Lung (tissue), 12 donors: ENCODE measurements around the gene DENND4C. TPM values are rescaled to one million over a fixed set of nuclear protein-coding genes. Genes with fewer than 3 reads are reported as not detected.

Source experiments
- ATAC-seq: fragments of 200-7000 bp; cut with Tn5 transposase; one replicate; pipeline ENCODE4 v1.9.1; 2020; ENCODE audit warnings: moderate number of reproducible peaks; ENCODE audit not compliant: insufficient read depth, low FRiP score
- DNase-seq, 3 donors: peaks; one replicate each; pipeline ENCODE4 v3.0.0-alpha.2; 2013 to 2017
- H3K27ac ChIP-seq, 2 donors: one replicate each; pipeline ENCODE4 v1.5.1; 2013; ENCODE audit warnings: mild to moderate bottlenecking in 2 of 2, moderate library complexity in 2 of 2, control low read depth in 1 of 2, inconsistent platforms in 1 of 2, low read depth in 1 of 2, low read length in 1 of 2
- H3K27me3 ChIP-seq, 3 donors: one replicate each; pipeline ENCODE4 v1.5.1; 2013; ENCODE audit warnings: low read length in 2 of 3; ENCODE audit not compliant: control insufficient read depth in 3 of 3, insufficient read depth in 3 of 3
- H3K36me3 ChIP-seq, 4 donors: one replicate each; pipeline ENCODE4 v1.5.1; 2013; ENCODE audit warnings: low read length in 4 of 4, mild to moderate bottlenecking in 1 of 4, moderate library complexity in 1 of 4; ENCODE audit not compliant: control insufficient read depth in 4 of 4, insufficient read depth in 4 of 4
- H3K4me1 ChIP-seq, 5 donors: one replicate each; pipeline ENCODE4 v1.5.1; 2013; ENCODE audit warnings: low read length in 5 of 5, mild to moderate bottlenecking in 2 of 5, moderate library complexity in 1 of 5; ENCODE audit not compliant: control insufficient read depth in 5 of 5, insufficient read depth in 5 of 5
- H3K4me3 ChIP-seq: one replicate; pipeline ENCODE4 v1.5.1; 2013; ENCODE audit warnings: mild to moderate bottlenecking, control low read depth, moderate library complexity
- H3K9ac ChIP-seq, 2 donors: one replicate each; pipeline ENCODE4 v1.5.1; 2013; ENCODE audit warnings: low read length in 2 of 2, control low read depth in 1 of 2; ENCODE audit not compliant: insufficient read depth in 1 of 2
- H3K9me3 ChIP-seq, 4 donors: one replicate each; pipeline ENCODE4 v1.5.1; 2013; ENCODE audit warnings: low read length in 3 of 4, mild to moderate bottlenecking in 1 of 4, moderate library complexity in 1 of 4; ENCODE audit not compliant: control insufficient read depth in 4 of 4, insufficient read depth in 3 of 4
- WGBS, 2 donors: extraction: QIAGEN DNeasy Blood & Tissue Kit; methylation state at CpG; one replicate each; pipeline ENCODE4 v1.1.7; 2013; 5-methylcytosine and 5-hydroxymethylcytosine counted together
- polyA plus RNA-seq, 2 donors: library from polyadenylated mRNA; stranded (reverse); fragments of 200-250 nt; gene quantifications; one replicate each; pipeline ENCODE4 v1.2.1, GENCODE V29; 2013
- total RNA-seq, 2 donors: library from RNA; depleted of rRNA in 1 of 2; stranded (reverse); fragments of >200 nt in 1 of 2; gene quantifications; one replicate each; pipeline ENCODE4 v1.2.1, GENCODE V29; 2014 to 2021
- TF ChIP-seq, protein P1 (sequence below): IDR thresholded peaks from 2 replicates; pipeline ENCODE4 v1.5.1; 2012; ENCODE audit warnings: mild to moderate bottlenecking; ENCODE audit errors: control extremely low read depth, extremely low read depth
- donor health status: control.
- donor health status: control.
- donor health status: Bipolar disorder and iron deficiency.
- donor health status: healthy.
- donor health status: DM: yes; HTN: yes; CAD: no.

DENND4C gene
- total and polyA plus RNA-seq, 4 donors, result 9.4 to 154 (median 33.9) TPM

- 59 to 65% methylated on average over 4 of the region's 4 CpGs for WGBS, 2 donors
- Histone ChIP-seq H3K9me3 (no peaks in the 10 kb centered on the region), H3K4me3 (no peak overlapping the region), H3K36me3 (no peaks in the 10 kb centered on the region), H3K9ac (no peak overlapping the region), H3K4me1 (peaks cover 0 to 1% (median 0%) of the 10 kb centered on the region in 5 donors), H3K27me3 (no peaks in the 10 kb centered on the region), H3K27ac (no peak overlapping the region)
- TF ChIP-seq, protein P1, sequence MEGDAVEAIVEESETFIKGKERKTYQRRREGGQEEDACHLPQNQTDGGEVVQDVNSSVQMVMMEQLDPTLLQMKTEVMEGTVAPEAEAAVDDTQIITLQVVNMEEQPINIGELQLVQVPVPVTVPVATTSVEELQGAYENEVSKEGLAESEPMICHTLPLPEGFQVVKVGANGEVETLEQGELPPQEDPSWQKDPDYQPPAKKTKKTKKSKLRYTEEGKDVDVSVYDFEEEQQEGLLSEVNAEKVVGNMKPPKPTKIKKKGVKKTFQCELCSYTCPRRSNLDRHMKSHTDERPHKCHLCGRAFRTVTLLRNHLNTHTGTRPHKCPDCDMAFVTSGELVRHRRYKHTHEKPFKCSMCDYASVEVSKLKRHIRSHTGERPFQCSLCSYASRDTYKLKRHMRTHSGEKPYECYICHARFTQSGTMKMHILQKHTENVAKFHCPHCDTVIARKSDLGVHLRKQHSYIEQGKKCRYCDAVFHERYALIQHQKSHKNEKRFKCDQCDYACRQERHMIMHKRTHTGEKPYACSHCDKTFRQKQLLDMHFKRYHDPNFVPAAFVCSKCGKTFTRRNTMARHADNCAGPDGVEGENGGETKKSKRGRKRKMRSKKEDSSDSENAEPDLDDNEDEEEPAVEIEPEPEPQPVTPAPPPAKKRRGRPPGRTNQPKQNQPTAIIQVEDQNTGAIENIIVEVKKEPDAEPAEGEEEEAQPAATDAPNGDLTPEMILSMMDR, result no peak
- ATAC-seq (no peak), DNase-seq (no peak)
Observed at GRCh38 chr9:19209188-19209587, 21.3 kb upstream of the DENND4C start.

- WGBS, 2 donors, result 96 to 97% methylated on average over 3 of the region's 3 CpGs
- H3K9ac ChIP-seq, result no peak overlapping the region
- TF ChIP-seq, protein P1, result no peak
- H3K4me3 ChIP-seq, result no peak overlapping the region
- DNase-seq (no peak), ATAC-seq (no peak)
- no peaks in the 10 kb centered on the region for H3K4me1 ChIP-seq
- H3K27ac ChIP-seq, result no peak overlapping the region
- H3K9me3 ChIP-seq, result no peaks in the 10 kb centered on the region
- no peaks in the 10 kb centered on the region for H3K27me3 ChIP-seq
- H3K36me3 ChIP-seq, result no peaks in the 10 kb centered on the region
Observed at GRCh38 chr9:19213823-19214222, 16.7 kb upstream of the DENND4C start.

DNA sequence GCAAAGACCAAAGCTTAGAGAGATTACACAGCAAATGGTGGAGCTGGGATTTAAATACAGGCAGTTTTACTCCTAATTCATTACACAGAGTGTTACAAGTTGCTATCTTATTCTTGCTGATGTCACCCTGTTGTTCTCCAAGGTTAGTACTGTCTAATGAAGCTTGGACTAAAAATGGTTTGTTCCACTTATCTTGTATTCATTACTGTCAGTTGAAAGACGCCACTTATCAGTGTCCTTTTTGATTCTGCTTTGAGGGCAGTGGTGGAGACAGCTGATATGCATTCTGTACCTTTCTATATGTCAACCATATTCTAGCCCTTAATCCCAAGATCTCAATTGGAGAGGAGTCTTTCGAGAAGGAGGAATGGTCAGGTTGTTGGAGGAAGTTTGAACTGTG lies 14.0 kb upstream of the DENND4C start:
- no peak for DNase-seq
- 83 to 89% methylated on average over 2 of the region's 2 CpGs for WGBS, 2 donors
- no peaks in the 10 kb centered on the region for H3K9me3 ChIP-seq
- H3K4me1 ChIP-seq, result no peaks in the 10 kb centered on the region
- no peaks in the 10 kb centered on the region for H3K27me3 ChIP-seq
- ATAC-seq, result no peak
- no peak overlapping the region for H3K9ac ChIP-seq
- no peak overlapping the region for H3K27ac ChIP-seq
- no peaks in the 10 kb centered on the region for H3K36me3 ChIP-seq
- TF ChIP-seq, protein P1, result no peak
- no peak overlapping the region for H3K4me3 ChIP-seq

DNA sequence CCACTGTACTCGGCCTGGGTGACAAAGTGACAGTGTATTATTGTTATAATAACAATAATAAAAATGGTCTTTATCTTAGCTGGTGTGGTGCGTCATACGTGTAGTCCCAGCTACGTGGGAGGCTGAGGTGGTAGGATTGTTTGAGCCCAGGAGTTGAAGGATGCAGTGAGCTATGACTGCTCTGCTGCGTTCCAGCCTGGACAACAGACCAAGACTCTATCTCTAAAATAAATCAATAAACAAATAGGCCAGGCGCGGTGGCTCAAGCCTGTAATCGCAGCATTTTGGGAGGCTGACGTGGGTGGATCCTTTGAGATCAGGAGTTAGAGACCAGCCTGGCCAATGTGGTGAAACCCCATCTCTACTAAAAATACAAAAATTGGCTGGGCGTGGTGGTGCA lies 9.2 kb upstream of the DENND4C start:
- WGBS, 2 donors, result 77 to 94% methylated on average over 10 of the region's 10 CpGs
- no peak for ATAC-seq

More for the DNA sequence above, 9.2 kb upstream of the DENND4C start:
- Histone ChIP-seq H3K27ac (no peak overlapping the region), H3K36me3 (no peaks in the 10 kb centered on the region), H3K27me3 (no peaks in the 10 kb centered on the region), H3K4me3 (no peak overlapping the region), H3K9ac (no peak overlapping the region), H3K4me1 (no peaks in the 10 kb centered on the region), H3K9me3 (no peaks in the 10 kb centered on the region)
- TF ChIP-seq, protein P1, result no peak
- DNase-seq, result no peak
